GM21447 (cell line): ENCODE results near the gene CAVIN1.
"Not testable (repeated sequence)": the region's sequence is repeated elsewhere in the genome, so short reads cannot be mapped to it uniquely, and the experiment has no call there.

Experiments
- ATAC-seq: cut with Tn5 transposase; IDR thresholded peaks from one replicate; pipeline ENCODE4 v1.9.1; 2021; ENCODE audit not compliant: unreplicated experiment

Gene CAVIN1

GRCh38 chr17:42381898-42382297, 41.2 kb downstream of the CAVIN1 start:
- ATAC-seq: no peak

- ATAC-seq: no peak
Measured at GRCh38 chr17:42380935-42381334, 42.1 kb downstream of the CAVIN1 start.

GRCh38 chr17:42378959-42379594, 44.0 kb downstream of the CAVIN1 start:
- no peak for ATAC-seq

GRCh38 chr17:42378359-42378958, 44.6 kb downstream of the CAVIN1 start:
- ATAC-seq: no peak

- no peak for ATAC-seq
Measured at GRCh38 chr17:42373896-42374295, 49.2 kb downstream of the CAVIN1 start.

GRCh38 chr17:42372142-42372541, 50.9 kb downstream of the CAVIN1 start:
- no peak for ATAC-seq

- ATAC-seq: not testable (repeated sequence)
Measured at GRCh38 chr17:42368797-42369561, 54.1 kb downstream of the CAVIN1 start.

GRCh38 chr17:42368310-42368709, 54.7 kb downstream of the CAVIN1 start:
- not testable (repeated sequence) for ATAC-seq

GRCh38 chr17:42366176-42367023, 56.7 kb downstream of the CAVIN1 start:
- ATAC-seq: not testable (repeated sequence)

GRCh38 chr17:42365136-42365535, 57.9 kb downstream of the CAVIN1 start:
- ATAC-seq: no peak

- no peak for ATAC-seq
Measured at GRCh38 chr17:42363767-42364585, 59.1 kb downstream of the CAVIN1 start.

- ATAC-seq: no peak
Measured at GRCh38 chr17:42363231-42363630, 59.8 kb downstream of the CAVIN1 start.

GRCh38 chr17:42362245-42362961, 60.7 kb downstream of the CAVIN1 start:
- no peak for ATAC-seq

- ATAC-seq: no peak
Measured at GRCh38 chr17:42361781-42362186, 61.3 kb downstream of the CAVIN1 start.

GRCh38 chr17:42360388-42360787, 62.7 kb downstream of the CAVIN1 start:
- not testable (repeated sequence) for ATAC-seq

- no peak for ATAC-seq
Measured at GRCh38 chr17:42359133-42359532, 63.9 kb downstream of the CAVIN1 start.

GRCh38 chr17:42358434-42358833, 64.6 kb downstream of the CAVIN1 start:
- no peak for ATAC-seq

- no peak for ATAC-seq
Measured at GRCh38 chr17:42354956-42355843, 67.9 kb downstream of the CAVIN1 start.
